Activated CD8-positive, alpha-beta memory T cell treated with anti-CD3 and anti-CD28 coated beads, Interleukin-2, amount 50 U/mL, for 24 hours (primary cell): ENCODE results near the gene ZNF423.

Experiments
- DNase-seq: peaks from one replicate; pipeline ENCODE4 v3.0.0-alpha.2; 2020; ENCODE audit errors: extremely low read depth

ZNF423 gene

DNA sequence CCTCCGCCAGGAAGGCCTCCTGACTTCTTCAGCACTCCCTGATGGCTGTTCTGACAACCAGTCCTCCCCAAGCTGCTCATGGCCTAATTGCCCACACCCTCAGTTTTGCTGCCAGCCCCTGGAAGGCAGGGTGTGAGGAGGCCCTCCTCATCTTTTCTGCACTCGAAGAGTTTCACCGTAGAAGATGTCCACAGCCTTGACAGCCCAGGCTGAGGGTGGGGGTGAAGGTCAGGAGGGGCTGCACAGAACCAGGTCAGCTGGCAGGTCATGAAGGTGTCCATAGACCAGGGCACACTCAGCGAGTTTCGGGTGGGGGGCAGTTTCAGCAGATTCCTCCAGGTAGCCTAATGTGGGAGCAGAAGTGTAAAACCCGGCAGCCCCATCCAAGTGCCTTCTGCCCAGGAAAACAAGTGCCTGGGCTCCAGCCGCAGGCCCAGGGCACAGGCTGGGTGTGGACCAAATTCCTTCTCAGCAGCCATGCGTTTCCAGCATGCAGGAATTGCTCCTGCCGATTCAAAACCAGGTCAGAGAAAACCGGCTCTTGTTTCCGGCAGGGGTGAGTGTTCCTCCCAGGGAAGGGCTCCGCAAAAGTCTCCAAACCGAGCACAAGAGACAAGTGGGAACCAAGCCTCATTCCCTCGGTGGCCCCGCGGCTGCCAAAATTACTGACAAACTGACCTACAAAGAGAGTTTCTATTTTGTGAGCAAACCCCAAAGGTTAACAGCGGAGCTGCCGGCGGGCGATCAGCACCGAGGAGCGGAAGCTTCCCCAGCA is 253.5 kb downstream of the ZNF423 start:
- DNase-seq = no peak

GRCh38 chr16:49601576-49601975 is 254.3 kb downstream of the ZNF423 start:
- DNase-seq = no peak

- DNase-seq = no peak
These were observed 254.9 kb downstream of the ZNF423 start for GRCh38 chr16:49600976-49601375.

GRCh38 chr16:49600536-49600935 is 255.4 kb downstream of the ZNF423 start:
- no peak for DNase-seq

DNA sequence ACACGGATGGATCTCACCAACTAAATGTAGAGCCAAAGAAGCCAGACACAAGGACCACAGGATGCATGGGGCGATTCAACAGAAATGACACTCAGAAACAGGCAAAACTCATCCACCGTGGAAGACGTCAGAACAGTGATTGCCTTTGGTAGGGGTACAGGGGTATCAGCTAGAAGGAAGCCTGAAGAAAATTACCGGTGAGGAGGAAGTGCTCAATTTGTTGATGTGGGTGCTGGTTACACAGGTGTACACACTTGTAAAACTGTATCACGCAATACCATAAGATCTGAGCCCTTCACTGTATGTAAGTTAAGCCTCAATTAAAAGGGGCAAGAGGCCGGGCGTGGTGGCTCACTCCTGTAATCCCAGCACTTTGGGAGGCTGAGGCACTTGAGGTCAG is 256.2 kb downstream of the ZNF423 start:
- no peak for DNase-seq

DNA sequence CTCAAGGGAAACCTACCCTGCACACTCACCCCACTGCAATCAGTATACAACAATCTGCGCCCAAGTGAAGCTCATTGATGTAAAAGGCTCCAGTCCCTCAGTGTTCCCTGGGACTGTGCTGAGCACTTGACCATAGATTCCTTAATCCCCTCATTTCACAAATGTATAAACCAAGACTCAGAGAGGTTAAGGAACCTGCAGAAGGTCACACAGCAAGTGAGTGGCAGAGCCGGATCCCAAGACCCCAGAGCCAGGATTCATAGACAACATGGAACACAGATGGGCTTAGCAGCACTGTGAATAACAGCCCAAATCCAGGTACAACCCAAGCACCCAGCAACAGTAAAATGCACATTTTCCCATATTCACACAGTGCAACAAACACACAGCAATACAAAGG is 256.6 kb downstream of the ZNF423 start:
- no peak for DNase-seq

DNA sequence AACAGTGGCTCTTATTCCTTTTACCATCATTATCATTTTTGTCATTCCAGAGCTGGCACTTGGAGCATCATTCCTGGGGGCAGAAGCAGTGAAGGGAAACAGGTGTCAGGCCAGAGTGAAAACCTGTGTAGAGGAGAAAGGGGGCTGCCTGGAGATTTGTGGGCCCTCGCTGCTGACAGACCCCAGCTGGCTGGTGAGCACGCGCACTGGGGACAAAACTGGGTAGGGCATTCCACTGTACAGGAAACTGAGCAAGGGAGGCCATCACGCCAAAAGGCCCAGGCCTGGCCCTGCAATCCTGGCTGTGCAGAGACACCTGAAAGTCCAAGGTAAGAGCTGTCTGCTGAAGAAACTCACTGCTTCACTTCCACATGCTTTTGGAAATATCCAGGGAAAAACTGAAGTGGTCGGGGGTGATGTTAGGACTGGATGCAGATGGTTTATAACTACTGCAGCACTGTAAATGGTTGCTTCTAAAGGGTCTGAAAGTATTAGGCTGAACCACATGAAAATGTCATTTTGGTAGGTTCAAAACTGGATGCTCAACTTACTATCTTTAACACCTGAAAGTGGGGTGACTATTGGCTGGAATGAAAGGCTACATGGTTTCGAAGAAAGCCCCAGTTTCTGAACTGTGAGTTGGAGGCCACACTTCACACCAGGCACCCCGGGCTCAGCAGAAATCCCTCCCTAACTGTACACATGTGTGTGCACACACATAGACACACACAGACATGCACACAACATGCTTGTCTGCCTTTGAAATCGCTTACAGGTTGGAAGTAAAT is 257.3 kb downstream of the ZNF423 start:
- DNase-seq = no peak

DNA sequence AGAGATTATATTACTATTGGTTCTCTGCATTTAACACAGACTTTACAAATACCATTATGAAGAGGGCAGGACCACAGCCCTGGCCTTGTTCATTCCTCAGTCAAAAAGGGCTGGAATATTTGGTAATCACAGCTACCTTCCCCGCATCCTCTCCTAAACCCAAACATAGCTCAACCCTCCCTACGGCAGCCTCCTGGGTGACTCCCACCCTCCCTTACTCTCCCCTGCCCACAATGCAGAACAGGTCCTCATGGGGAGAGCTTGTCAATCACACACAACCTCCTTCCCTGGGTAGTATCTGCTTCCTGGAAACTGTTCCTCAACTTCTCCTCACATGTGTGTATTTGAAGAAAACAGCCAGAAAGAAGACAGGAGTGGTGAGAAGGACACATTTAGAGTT is 258.1 kb downstream of the ZNF423 start:
- no peak for DNase-seq

GRCh38 chr16:49596648-49597291 is 259.1 kb downstream of the ZNF423 start:
- DNase-seq = no peak

GRCh38 chr16:49596068-49596467 is 259.8 kb downstream of the ZNF423 start:
- no peak for DNase-seq

DNA sequence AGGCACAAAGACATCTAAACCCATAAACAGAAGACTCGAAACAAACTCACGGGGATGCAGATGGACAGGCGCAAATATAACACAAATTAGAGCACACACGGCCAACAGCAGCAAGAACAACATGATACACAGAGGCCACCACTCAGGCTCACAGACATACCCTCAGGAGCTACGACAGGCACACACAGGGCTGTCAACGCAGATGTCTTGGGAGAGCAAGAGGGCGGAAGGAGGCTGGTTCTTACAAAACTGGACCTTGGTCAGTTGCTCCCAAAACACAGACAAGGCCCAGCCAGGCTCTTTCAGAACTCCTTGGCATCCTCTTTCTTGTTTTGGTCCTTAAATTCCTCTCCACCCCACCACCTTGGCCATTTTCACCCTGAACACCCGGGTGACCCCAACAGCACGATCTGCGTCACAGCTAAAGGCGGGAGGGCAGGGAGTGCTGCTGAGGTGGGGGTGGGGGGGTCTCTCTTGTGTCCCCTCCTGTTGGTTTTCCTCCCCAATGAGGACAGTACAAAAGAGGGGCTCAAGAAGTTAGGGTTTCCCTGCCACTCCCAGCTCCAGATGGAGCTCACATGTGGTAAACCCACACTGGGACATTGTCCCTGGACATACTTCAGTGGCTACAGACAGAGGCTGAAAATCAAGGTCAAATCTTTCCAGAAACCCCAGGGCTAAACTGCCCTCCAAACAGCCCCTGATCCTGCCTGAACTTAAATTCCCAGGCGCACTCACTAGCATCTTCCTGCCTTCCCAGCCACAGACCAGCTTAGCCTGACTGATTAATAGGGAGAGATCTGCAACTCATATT is 261.0 kb downstream of the ZNF423 start:
- DNase-seq = no peak

- no peak for DNase-seq
These were observed 261.8 kb downstream of the ZNF423 start for GRCh38 chr16:49594153-49594552.

- no peak for DNase-seq
These were observed 262.4 kb downstream of the ZNF423 start for GRCh38 chr16:49593424-49594040.

- no peak for DNase-seq
These were observed 263.1 kb downstream of the ZNF423 start for GRCh38 chr16:49592546-49593423.

- DNase-seq = no peak
These were observed 265.6 kb downstream of the ZNF423 start for GRCh38 chr16:49590166-49590871.

GRCh38 chr16:49589544-49590031 is 266.3 kb downstream of the ZNF423 start:
- DNase-seq = no peak

DNA sequence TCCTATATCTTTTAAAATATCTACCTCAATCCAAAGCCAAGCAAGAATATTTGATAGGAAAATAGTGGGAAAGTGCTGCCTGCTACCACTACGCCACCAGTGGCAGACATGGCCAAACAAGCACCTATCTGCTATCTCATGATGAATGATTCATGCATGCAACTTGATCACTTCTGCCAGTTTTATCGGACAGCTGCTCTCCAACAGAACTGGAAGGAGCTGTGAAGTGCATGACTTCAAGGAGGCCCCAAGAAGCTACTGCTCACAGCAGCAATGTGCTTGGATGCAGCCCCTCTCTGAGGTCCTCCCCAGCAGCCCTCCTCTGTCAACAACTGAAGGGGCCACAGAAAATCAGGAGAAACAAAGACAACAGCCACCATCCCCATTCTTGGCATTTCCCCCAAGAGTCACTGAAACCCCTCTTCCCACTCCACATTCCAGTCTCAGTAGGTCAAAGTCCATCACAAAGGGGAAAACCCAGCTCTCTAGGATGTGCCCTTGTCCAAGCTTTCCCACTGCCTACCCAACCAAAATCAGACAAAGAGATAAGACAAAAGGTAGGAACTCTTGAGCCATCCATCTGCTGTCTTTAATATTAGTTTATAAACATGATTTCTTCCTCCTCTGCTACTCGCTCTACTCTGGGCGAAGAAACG is 267.1 kb downstream of the ZNF423 start:
- DNase-seq = no peak

DNA sequence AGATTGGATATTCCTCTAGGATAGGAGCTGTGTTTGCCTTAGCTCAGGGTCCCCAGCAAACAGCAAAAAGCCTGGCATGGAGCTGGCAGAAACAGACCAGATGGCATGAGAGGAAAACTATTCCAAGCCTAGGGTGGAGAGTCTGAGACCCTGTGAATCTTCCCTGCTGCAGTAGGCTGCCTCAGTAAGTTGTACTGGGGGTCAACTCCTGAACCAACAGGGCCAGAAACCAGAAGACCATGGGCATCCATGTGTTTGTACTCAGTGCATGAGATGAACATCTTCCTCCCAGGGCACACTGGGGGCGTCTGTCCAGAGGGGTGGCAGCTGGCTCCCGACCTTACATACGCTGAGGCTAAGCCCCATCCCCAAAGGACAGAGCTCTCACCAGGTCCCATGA is 267.9 kb downstream of the ZNF423 start:
- DNase-seq = no peak

DNA sequence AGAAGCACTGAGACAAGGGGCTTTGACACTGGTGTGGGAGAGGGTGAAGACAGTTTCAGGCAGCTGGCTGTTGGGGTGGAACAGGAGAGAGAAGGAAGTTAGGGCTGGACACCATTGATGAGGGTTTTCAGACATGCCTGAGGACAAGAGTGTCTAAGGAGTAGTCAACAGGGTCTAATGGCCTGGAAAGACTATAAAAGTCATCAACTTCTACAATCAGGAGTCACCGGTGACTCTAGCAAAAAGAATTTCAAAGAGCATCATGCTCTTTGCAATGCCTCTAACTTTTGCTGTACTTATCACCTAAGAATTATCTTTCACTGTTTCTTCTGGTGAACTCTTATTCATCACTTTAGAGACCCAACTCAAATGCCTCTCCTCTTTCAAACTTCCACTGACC is 268.4 kb downstream of the ZNF423 start:
- no peak for DNase-seq
